ENCODE results near the gene CDK8.

The CDK8 gene

DNA sequence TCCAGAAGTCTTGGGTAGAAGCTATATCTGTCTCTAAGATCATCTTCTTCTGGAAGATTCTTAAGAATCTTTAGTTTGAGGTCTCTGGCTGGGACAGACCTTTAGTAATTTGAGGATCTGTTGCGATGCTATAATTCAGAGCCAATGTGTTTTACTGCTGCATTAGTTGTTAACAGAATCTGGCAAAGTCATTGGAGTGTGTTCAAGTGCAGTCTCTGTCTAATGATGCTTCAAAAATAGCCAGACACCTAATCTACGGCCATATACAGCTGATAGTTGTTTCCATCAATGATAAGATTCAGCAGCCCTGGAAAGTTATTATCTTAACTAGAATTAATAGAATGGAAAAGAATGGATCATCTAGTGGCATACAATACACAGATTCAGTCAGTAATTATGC lies 72.6 kb downstream of the CDK8 start:
- no peaks in the 10 kb centered on the region for H3K9me2 ChIP-seq (replicated peaks; ENCODE audit: control insufficient read depth, low read length)
- no peaks in the 10 kb centered on the region for H3F3A ChIP-seq (ENCODE audit: control insufficient read depth, insufficient read depth)
- TF ChIP-seq CTCF (IDR thresholded peaks at IDR 0.05; ENCODE audit: low read depth, low read length, poor library complexity, severe bottlenecking): no peak
- no peak for TF ChIP-seq EZH2phosphoT487 (IDR thresholded peaks at IDR 0.05; ENCODE audit: borderline replicate concordance, low read length)
- peaks cover 8% of the 10 kb centered on the region; the same call in 1 of the 2 replicates for H3K4me1 ChIP-seq (ENCODE audit: control insufficient read depth, low read length)
- no peak overlapping the region for H3K27ac ChIP-seq (ENCODE audit: low read depth, low read length)
- H3K4me2 ChIP-seq (ENCODE audit: low read length): no peak overlapping the region
- H3K9me3 ChIP-seq (ENCODE audit: control insufficient read depth, insufficient read depth, low read length): no peaks in the 10 kb centered on the region
- peaks cover 79% of the 10 kb centered on the region for H3K79me2 ChIP-seq (ENCODE audit: control insufficient read depth, low read length)
- no peaks in the 10 kb centered on the region for H3K27me3 ChIP-seq (ENCODE audit: control insufficient read depth, low read length)
- no peaks in the 10 kb centered on the region for H4K20me1 ChIP-seq (ENCODE audit: control insufficient read depth, insufficient read depth, low read depth, low read length)
- no peaks in the 10 kb centered on the region for H3K36me3 ChIP-seq (ENCODE audit: control insufficient read depth, low read length)
- H3K4me3 ChIP-seq (ENCODE audit: low read length): no peak overlapping the region

GRCh38 chr13:26327940-26328725 lies 74.2 kb downstream of the CDK8 start:
- no peak for TF ChIP-seq CTCF (IDR thresholded peaks at IDR 0.05; ENCODE audit: low read depth, low read length, poor library complexity, severe bottlenecking)
- TF ChIP-seq EZH2phosphoT487 (IDR thresholded peaks at IDR 0.05; ENCODE audit: borderline replicate concordance, low read length): no peak

GRCh38 chr13:26335158-26335557 lies 81.2 kb downstream of the CDK8 start:
- H3K9me3 ChIP-seq (ENCODE audit: control insufficient read depth, insufficient read depth, low read length): no peaks in the 10 kb centered on the region
- TF ChIP-seq EZH2phosphoT487 (IDR thresholded peaks at IDR 0.05; ENCODE audit: borderline replicate concordance, low read length): no peak
- no peak for TF ChIP-seq CTCF (IDR thresholded peaks at IDR 0.05; ENCODE audit: low read depth, low read length, poor library complexity, severe bottlenecking)
- H3K79me2 ChIP-seq (ENCODE audit: control insufficient read depth, low read length): peaks cover 38% of the 10 kb centered on the region
- H3K4me2 ChIP-seq (ENCODE audit: low read length): no peak overlapping the region
- no peaks in the 10 kb centered on the region for H3K4me1 ChIP-seq (ENCODE audit: control insufficient read depth, low read length)
- no peaks in the 10 kb centered on the region for H3K9me2 ChIP-seq (replicated peaks; ENCODE audit: control insufficient read depth, low read length)
- H4K20me1 ChIP-seq (ENCODE audit: control insufficient read depth, insufficient read depth, low read depth, low read length): no peaks in the 10 kb centered on the region
- H3K27ac ChIP-seq (ENCODE audit: low read depth, low read length): no peak overlapping the region
- H3F3A ChIP-seq (ENCODE audit: control insufficient read depth, insufficient read depth): no peaks in the 10 kb centered on the region
- H3K36me3 ChIP-seq (ENCODE audit: control insufficient read depth, low read length): no peaks in the 10 kb centered on the region
- H3K27me3 ChIP-seq (ENCODE audit: control insufficient read depth, low read length): no peaks in the 10 kb centered on the region
- H3K4me3 ChIP-seq (ENCODE audit: low read length): no peak overlapping the region

More at GRCh38 chr13:26327940-26328725, 74.2 kb downstream of the CDK8 start:
- no peaks in the 10 kb centered on the region for H3K36me3 ChIP-seq (ENCODE audit: control insufficient read depth, low read length)
- peaks cover 78% of the 10 kb centered on the region for H3K79me2 ChIP-seq (ENCODE audit: control insufficient read depth, low read length)
- no peak overlapping the region for H3K27ac ChIP-seq (ENCODE audit: low read depth, low read length)
- no peaks in the 10 kb centered on the region for H3K9me2 ChIP-seq (replicated peaks; ENCODE audit: control insufficient read depth, low read length)
- no peaks in the 10 kb centered on the region for H3F3A ChIP-seq (ENCODE audit: control insufficient read depth, insufficient read depth)
- no peaks in the 10 kb centered on the region for H4K20me1 ChIP-seq (ENCODE audit: control insufficient read depth, insufficient read depth, low read depth, low read length)
- peaks cover 8% of the 10 kb centered on the region; the same call in 1 of the 2 replicates for H3K4me1 ChIP-seq (ENCODE audit: control insufficient read depth, low read length)
- no peak overlapping the region for H3K4me2 ChIP-seq (ENCODE audit: low read length)
- no peaks in the 10 kb centered on the region for H3K27me3 ChIP-seq (ENCODE audit: control insufficient read depth, low read length)
- H3K9me3 ChIP-seq (ENCODE audit: control insufficient read depth, insufficient read depth, low read length): no peaks in the 10 kb centered on the region
- H3K4me3 ChIP-seq (ENCODE audit: low read length): no peak overlapping the region
